ELF-1 (cell line): ENCODE data around the gene SUFU.

ENCODE experiments used
- DNase-seq: peaks from one replicate; pipeline ENCODE4 v3.0.0-alpha.2; 2016; ENCODE audit warnings: low read depth, low spot score

Gene SUFU

DNA sequence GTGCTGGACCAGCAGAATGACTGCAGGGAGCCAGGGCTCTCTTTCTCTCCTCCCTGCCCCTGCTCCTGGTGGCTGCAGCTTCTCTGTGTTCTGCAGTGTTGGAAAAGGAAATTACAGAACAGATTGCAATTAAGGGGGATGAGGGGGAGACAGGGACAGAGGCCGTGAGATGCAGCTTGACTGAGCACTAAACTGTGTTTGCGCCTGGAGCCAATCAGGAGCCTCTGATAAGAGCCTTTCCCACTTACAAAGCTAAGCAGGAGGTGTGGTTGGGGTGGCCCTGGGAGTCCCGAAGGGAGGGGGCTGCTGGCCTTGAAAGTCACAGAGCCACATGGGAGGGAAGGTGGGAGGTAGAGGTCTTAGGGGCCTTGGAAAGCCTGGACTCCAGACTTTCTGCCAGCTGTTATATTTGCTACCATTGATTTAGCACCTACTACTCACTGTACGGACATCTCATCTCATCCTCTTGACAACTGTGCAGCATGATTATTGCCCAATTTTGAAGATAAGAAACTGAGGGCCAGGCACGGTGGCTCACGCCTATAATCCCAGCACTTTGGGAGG is 167.2 kb downstream of the SUFU start:
- no peak for DNase-seq

DNA sequence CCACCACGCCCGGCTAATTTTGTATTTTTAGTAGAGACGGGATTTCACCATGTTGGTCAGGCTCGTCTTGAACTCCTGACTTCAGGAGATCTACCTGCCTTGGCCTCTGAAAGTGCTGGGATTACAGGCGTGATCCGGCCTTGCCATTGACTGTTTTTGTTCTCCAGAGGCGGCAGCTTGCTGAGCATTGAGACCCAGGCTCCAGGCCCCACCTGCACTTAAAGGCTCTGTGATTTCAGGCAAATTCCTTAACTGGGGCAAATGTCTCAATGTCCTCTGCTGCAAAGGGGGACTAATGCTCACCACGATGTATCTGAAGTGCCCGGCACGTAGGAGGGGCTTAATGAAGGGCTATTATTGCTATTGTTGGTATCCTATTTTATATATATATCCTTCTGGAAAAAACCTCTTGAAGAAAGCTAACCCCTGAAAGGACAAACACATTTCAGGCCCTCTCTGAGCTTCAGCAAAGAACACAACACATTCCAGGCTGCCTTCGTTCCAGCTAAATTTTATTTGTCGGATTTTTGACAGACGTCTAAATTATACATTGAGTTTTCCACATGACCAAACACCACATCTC is 169.6 kb downstream of the SUFU start:
- DNase-seq, result no peak

DNA sequence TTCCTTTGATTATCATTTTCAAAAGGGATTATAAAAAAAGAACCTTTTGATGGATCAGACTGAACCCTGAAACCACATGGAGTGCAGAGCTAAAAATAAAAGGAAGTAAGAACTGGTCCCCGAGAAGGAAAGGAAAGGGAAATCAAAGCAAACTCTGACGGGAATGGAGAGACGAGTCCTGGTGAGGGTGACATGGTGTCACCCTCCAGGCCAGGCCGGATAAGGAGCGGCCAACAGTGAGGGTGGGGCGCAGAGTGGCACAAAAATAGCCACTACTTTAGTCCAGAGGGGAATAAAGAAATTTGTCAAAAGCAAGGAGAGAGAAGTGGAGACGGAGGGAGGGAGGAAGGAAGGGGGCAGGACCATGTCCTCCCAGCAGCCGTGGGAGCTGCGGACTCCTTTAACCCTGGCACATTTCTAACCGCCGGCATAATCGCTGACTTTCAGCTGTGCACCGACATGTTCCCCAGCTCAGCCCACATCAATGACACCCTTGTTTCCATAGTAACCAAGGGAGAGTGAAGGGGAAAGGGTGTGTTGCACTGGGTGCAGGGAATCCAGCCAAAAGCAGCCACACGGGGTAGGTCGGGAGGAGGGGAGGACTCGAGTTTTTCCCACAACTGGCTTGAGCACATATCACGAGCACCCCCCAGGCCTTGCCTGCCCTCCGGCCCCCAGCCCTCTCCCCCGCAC is 170.2 kb downstream of the SUFU start:
- no peak for DNase-seq

DNA sequence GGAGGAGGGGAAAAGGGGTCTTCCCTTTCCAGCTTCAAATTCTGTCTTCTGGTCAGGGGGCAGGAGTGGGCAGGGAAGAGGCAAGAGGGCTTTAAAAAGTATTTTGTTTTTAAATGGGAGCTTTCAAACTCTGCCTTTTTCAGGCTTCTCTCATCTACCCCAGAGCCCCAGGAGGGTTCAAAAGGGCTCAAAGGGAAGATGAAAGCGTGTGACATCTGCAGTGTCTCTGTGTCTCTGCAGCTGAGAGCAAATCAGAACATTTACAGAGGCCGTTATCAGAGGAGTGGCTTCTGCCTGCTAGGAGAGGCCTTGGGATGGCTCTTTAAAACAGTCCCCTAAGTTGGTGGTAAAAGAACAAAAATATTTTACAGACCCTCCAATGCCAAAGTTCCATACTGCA is 170.8 kb downstream of the SUFU start:
- DNase-seq, result no peak

DNA sequence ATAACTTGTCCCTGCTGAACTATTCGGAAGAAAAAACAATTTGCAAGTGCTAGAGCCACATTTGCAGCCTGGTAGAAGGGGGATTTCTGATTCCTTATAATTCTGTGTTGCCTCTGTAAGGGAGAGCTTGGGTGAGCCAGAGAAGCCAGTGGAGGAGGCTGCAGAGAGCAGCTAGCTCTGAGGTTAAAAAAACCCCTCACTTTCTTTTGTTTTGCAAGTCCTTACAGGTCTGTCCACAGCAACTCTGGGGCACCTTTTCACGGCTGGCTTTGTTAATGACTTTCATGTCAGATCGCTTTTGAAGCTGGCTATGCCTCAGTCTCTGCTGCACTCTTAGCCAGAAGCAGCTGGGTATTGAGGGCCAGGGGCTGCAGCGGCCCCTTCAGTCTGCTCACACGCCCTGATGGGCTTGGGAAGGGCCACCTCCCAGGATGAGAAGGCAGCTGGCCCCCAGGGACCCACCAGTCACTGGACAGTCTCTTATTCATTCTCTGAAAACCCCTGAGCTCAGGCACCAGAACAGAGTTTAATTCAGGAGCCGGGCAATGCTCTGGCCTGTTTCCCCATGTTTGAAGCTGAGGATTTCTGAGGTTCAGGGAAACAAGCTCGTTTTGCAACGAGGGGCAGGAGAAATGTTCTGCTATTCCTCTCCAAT is 171.4 kb downstream of the SUFU start:
- DNase-seq, result no peak

DNA sequence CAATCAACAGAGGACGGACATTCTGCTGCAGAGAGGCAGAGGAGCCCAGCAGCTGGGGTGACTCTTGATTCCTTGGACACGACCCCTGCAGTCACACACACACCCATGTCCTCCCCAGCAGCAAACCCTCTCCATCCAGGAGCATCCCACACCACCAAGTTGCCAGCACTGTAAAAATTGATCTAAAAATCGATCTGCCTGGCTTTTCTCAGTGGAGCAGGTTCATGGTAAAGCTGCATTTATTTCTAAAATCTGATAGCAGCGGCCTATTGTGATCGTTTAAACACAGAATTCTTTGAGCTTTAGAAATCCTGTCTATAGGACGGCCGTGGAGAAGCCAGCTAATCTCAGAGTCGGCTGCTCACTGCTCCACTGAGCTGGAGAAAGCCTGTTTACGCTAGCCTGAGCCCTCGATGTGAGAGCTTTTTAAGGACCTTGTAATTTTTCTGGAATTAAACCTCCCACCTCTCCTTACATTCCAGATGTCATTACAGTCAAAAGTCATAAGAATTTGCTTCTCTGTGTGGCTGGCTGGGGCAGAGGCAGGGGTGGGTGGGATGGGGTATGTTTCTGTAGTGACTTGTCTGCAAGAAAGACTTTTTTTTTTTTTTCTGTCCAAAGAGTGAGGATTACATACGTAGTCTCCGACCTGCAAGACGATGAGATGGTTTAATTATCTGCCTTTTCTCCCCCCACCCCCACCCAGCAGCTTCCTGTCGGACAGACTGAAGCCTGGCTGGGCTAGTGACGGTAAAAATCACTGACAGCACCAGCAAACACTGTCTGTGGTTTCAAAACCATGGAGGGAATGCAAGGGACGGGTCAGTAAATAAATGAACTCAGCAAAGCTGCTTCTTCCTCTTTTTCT is 172.1 kb downstream of the SUFU start:
- DNase-seq, result no peak

DNA sequence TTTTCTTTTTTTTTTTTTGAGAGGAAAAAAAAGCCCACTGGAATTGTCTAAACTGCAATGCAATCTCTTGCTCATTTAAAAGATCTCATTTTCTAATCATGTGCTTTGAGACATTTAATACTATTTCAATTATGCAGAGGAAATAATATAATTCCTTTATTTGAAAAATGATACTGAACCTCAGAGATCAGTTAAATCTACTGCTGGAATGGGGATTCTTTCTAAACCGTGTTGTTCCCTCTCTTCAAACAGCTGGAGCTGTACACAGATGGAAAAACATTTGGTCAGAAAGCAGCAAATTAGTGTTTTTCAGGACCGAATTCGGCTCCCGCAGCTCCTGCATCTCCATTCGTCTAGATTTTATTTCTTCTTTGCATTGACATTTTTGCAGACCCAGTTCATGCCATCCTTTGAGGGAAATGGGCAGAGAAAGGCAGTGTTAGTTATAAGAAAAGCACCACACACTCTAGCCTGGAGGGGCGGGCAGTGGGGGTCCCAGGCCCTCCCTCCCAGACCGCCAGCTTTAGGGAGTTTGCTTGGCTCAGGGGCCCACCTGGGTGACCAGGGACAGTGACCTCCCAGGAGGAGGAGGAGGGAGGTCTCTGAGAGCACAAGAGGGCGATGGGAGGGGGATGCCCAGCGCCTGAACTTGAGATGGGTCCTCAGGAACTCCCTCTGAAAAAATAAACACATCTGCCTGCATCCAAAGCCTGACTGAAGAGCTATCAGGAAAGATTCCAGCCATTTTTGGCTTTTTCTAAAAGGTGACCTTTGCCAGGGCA is 173.0 kb downstream of the SUFU start:
- DNase-seq, result no peak

DNA sequence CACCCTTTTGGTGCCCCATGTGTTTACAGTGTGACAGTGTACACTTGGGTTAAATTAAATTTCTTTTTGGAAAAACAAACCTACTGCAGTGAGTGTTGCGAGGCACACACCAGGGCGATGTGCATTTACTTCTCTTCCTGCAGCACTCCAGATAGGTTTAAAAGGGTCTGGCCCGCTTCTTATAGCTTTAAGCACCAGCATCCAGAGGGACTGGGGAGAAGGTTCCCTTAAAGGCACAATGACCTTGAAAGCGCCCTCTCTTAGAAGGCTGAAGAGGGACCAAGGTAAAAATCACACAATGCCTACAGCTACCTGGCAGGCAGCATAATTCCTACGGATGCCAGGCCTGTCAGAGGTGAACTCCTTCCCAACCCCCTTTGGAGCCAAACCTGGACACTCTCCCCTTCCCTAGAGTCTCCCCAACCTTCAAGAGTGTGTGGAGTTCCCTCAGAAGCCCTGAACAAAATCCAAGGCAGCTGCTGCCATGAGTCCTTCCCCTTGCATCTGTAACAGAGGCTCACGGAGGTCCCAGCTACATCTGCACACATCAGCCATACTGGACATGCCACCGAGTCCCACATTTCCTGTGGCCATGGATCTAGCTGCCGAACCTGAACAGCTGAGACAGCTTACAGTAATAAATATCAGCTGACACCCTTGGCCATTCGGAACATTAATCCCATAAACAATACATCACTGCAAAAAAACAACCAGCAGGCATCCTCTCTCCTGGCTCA is 173.7 kb downstream of the SUFU start:
- DNase-seq, result no peak

DNA sequence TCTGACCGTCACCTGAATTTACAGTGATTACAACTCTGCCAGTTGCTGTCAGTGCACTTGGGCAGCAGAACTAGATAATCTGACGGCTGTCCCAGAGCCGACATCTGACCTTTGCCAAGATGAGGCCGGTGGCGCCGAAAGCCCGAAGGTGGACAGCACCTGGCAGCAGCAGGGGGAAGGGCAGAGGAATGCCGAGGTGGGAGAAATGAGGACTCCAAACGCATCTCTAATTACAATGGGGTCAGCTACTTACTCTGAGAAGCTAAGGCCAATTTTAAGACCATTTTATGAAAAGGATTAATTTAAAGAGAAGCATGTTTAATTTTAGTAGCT is 174.3 kb downstream of the SUFU start:
- no peak for DNase-seq

DNA sequence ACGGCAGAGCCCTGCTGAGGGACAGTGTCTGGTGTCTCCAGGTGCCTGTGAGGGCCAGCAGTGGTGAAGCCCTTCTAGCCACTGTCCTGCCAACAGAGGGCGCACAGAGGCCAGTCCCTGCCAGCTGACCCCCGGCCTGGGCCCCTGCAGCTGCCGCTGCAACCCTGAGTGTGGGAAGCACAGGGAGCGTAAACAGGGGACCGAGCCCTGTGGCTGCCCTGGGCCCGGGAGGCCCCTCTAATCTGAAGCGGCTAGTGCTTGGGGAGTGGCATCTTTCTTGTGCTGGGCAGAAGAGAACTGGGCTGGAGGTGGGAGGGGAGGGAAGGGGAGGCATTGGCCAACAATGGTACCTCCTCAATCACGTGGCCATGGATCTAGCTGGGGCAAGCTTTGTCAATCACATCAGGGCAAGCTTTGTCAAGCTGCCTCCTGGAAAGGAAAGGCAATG is 175.1 kb downstream of the SUFU start:
- DNase-seq, result peak; percentile 90

DNA sequence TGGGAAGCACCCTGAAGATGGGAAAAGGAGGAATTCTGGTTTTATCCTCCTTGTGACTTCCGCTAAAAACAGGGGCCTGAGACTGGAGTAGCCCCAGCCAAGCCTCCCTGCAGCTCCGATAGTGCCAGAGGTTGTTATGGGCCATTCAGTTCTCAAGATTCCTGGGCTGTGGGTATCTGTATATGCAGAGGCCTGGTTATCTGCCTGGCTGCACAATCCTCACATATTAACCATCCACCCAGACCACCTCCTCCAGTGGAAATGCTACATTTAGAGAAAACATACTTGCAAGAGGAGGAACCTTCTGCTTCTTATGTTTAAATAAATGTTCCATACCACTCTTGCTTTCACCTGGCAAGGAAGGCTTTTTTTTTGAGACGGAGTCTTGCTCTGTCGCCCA is 175.8 kb downstream of the SUFU start:
- DNase-seq, result no peak

DNA sequence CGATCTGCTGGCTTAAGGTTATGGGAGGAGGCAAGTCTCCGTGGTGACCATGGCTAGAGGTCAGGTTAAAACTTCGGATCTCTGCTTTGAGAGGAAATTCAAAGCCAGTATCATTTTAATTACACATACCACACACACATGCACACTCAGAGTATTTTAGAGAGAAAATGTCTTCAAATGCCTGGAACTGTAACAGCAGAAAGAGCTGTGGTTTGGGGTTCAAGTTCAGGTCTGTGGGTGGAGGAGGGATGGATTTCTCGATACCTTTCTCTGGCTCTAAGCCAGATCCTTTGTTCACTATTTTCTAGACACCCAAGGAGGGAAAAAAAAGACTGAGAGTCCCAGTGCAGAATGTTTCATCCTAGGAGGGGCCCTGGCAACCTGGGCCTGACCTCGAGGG is 177.9 kb downstream of the SUFU start:
- no peak for DNase-seq

DNA sequence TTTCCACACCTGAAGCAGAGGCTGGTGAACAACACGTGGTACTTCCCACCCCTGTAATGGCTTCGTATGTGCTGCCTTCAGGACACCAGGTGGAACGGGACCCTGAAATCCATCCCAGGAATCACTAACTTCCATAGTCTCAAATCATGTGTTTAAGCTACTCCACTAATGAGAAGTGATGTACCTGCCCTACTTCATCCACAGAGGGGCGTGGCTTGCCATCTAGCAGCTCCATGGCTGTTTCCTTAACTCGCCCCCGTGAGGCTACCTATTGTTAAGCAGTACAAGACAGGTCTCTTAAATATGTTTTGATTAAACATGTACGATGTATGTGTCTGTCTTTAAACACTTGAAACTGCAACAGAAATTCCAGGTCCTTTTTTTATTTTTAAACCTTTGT is 178.6 kb downstream of the SUFU start:
- DNase-seq, result no peak

DNA sequence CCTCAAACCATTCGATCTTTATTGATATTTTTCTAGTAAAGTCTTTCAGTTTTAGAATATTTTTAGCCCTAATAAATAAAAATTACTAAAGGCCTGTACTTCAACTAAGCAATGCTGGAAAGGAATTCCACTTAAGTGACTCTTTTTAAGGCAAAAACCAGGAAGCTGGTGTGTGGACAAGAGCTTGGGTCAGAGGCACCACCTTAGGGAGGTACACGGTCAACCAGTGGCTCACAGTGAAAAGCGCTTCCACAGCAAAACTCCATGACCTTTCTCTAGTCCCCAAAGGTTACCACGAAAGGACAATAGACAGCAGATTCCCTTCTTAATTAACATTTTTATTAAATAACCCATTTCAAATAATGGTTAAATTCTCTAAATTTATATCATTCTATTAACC is 179.2 kb downstream of the SUFU start:
- no peak for DNase-seq
